Measurements from ENCODE around the gene KRT83. TPM values are rescaled to one million over a fixed set of nuclear protein-coding genes. Genes with fewer than 3 reads are reported as not detected.
"Not testable (repeated sequence)": the region's sequence is repeated elsewhere in the genome, so short reads cannot be mapped to it uniquely, and the experiment has no call there.

Gene KRT83
- total and polyA plus RNA-seq, 11 donors, result not detected

DNA sequence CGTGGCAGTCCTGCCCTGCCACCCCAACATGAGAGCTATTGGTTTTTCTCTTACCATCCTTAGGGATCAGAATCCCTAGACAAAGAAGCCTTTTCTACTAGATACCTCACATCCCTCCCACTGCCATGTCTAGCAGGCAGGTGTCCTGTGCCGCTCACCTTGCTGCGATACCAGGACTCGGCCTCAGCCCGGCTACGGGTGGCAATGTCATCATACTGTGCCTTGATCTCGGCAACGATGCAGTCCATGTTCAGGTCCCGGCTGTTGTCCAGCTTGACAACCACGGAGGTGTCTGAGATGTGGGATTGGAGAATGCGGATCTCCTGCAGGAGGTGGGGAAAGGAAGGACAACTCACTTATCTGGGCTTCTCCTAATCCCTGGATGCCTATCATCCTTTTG lies 4.5 kb downstream of the KRT83 start:
- no peak for TF ChIP-seq POLR2A (IDR thresholded peaks at IDR 0.05)
- TF ChIP-seq, protein P1, sequence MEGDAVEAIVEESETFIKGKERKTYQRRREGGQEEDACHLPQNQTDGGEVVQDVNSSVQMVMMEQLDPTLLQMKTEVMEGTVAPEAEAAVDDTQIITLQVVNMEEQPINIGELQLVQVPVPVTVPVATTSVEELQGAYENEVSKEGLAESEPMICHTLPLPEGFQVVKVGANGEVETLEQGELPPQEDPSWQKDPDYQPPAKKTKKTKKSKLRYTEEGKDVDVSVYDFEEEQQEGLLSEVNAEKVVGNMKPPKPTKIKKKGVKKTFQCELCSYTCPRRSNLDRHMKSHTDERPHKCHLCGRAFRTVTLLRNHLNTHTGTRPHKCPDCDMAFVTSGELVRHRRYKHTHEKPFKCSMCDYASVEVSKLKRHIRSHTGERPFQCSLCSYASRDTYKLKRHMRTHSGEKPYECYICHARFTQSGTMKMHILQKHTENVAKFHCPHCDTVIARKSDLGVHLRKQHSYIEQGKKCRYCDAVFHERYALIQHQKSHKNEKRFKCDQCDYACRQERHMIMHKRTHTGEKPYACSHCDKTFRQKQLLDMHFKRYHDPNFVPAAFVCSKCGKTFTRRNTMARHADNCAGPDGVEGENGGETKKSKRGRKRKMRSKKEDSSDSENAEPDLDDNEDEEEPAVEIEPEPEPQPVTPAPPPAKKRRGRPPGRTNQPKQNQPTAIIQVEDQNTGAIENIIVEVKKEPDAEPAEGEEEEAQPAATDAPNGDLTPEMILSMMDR (IDR thresholded peaks at IDR 0.05), result no peak
- Histone ChIP-seq H3K27me3 (peaks cover 7 to 45% (median 18%) of the 10 kb centered on the region in 9 donors), H3K4me3 (no peak overlapping the region), H3K4me1 (no peaks in the 10 kb centered on the region), H3K27ac (no peak overlapping the region), H3K36me3 (no peaks in the 10 kb centered on the region), H3K9me3 (no peaks in the 10 kb centered on the region)
- DNase-seq (no peak), ATAC-seq (no peak)
- intact Hi-C loops (cut with DNase I), result no loop called here
- 81 to 87% (median 84%) methylated on average over 11 of the region's 11 CpGs for WGBS, 4 donors

DNA sequence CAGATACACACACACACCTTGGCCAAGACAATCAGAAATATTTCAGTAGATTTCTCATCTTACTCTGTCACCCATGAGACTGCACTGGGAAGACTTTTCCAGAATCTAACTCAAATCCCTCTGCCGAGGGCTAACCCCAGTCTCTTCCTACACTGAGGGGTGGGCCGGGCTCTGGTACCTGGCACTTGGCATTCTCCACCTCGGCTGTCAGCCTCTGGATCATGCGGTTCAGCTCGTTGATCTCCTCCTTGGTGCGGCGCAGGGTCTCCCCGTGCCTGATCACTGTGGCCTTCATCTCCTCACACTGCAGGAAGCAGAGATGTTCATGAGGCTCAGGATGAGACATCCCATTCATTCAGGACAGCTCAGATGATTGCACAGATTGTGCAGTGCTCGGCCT lies 4.9 kb downstream of the KRT83 start:
- H3K9me3 ChIP-seq, result no peaks in the 10 kb centered on the region
- peaks cover 0 to 2% (median 0%) of the 10 kb centered on the region in 12 donors for H3K4me1 ChIP-seq
- peaks cover 7 to 41% (median 15%) of the 10 kb centered on the region in 9 donors for H3K27me3 ChIP-seq
- no peak overlapping the region for H3K27ac ChIP-seq
- intact Hi-C loops (cut with DNase I), result no loop called here
- H3K4me3 ChIP-seq, result no peak overlapping the region
- no peak for ATAC-seq
- TF ChIP-seq POLR2A (IDR thresholded peaks at IDR 0.05), result no peak
- TF ChIP-seq, protein P1 (IDR thresholded peaks at IDR 0.05), result no peak
- no peak for DNase-seq
- 81 to 95% (median 86%) methylated on average over 9 of the region's 9 CpGs for WGBS, 4 donors
- no peaks in the 10 kb centered on the region for H3K36me3 ChIP-seq

DNA sequence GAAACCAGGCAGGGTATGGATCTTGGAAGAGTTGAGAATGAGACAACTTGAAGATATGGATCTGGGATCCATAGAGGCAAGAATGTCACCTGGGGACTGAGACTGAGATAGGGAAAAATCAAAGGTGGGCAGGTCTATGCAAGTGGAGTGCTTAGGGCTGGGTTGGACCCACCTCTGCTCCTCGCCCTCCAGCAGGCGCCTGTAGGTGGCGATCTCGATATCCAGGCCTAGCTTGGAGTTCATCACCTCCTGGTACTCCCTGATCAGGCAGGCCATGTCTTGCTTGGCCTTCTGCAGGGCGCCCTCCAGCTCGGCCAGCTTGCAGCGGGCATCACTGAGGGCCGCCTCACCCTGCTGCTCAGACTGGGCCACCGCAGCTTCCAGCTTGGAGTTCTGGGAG lies 5.5 kb downstream of the KRT83 start:
- H3K4me3 ChIP-seq; DNase-seq; H3K27ac ChIP-seq; ATAC-seq; H3K36me3 ChIP-seq; H3K9me3 ChIP-seq; H3K4me1 ChIP-seq; intact Hi-C loops (cut with DNase I): not testable (repeated sequence)
- H3K27me3 ChIP-seq, result peaks cover 2 to 36% (median 9%) of the 10 kb centered on the region in 9 donors
- 51 to 88% (median 52%) methylated on average over 4 to 9 of the region's 9 CpGs for WGBS, 4 donors
- TF ChIP-seq, protein P1 (IDR thresholded peaks at IDR 0.05), result peak in 5 of 12 donors; percentile 7 to 19 (median 13)

DNA sequence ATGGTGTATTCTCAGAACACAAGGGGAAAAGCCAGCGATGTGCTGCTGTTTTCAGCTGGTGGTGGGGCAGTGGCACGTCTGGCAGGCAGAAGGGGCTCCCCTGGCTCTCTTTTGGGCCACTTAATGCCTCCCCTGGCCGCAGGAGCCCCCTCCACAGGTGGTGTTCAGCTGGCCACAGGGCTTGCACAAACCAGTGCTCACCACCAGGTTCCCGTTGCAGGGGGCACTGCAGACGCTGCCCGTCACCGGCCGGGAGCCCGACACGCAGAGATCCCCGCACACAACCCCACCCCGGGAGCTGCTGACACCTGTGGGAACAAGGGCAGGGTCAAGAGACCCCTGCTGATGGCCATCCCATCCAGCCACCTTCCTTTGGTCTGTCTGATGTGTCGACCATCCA lies 6.7 kb downstream of the KRT83 start:
- peak in 1 of 5 donors; percentile 2 for DNase-seq
- intact Hi-C loops (cut with DNase I), result no loop called here
- Histone ChIP-seq H3K4me1 (peaks cover 0 to 4% (median 0%) of the 10 kb centered on the region in 12 donors), H3K27me3 (peaks cover 0 to 34% (median 3%) of the 10 kb centered on the region in 9 donors), H3K27ac (no peak overlapping the region), H3K36me3 (no peaks in the 10 kb centered on the region), H3K9me3 (no peaks in the 10 kb centered on the region), H3K4me3 (no peak overlapping the region)
- 74 to 84% (median 80%) methylated on average over 12 to 13 of the region's 13 CpGs for WGBS, 4 donors
- ATAC-seq, result no peak
- TF ChIP-seq, protein P1 (IDR thresholded peaks at IDR 0.05), result no peak
- TF ChIP-seq POLR2A (IDR thresholded peaks at IDR 0.05), result no peak
